ENCODE data around the gene WEE2.

The WEE2 gene

GRCh38 chr7:141671705-141672496 is 36.3 kb upstream of the WEE2 start:
- no peak overlapping the region for H3K9ac ChIP-seq (ENCODE audit: insufficient read length)
- DNase-seq (ENCODE audit: low read depth, low spot score) = no peak
- H3K4me3 ChIP-seq = no peak overlapping the region
- TF ChIP-seq FOXP2 (optimal IDR thresholded peaks at IDR 0.05; ENCODE audit: control extremely low read depth, extremely low read length, insufficient read depth) (no peak), POLR2AphosphoS5 (IDR thresholded peaks at IDR 0.05; ENCODE audit: borderline replicate concordance, low read depth, low read length) (no peak), EZH2 (IDR thresholded peaks at IDR 0.05) (no peak)
- H3K36me3 ChIP-seq (ENCODE audit: insufficient read depth, low read length) = peaks cover 11% of the 10 kb centered on the region; the same call in 1 of the 2 replicates
- no peak overlapping the region for H3K27ac ChIP-seq
- H3K9me3 ChIP-seq (ENCODE audit: low read depth, low read length) = no peaks in the 10 kb centered on the region

DNA sequence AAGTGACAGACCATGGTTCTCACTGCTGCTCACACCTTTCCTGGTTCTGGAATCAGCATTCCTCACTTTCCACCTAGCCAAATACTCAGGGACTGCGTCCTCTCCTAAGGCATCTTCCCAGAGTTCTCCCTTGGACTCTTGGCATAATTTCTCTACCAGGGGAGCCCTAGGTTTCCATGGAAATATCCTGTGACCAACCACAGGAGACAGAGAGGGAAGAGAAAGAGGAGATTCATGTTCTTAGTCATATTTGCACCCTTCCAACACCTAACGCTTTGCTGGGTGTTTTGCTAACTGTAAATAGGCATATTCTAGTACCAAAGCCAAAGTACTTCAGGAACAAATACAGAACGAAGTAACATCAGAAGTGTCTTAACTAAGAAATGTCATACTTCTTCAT is 34.8 kb upstream of the WEE2 start:
- Histone ChIP-seq H3K9me3 (ENCODE audit: low read depth, low read length) (no peaks in the 10 kb centered on the region), H3K9ac (ENCODE audit: insufficient read length) (no peak overlapping the region), H3K36me3 (ENCODE audit: insufficient read depth, low read length) (peaks cover 11% of the 10 kb centered on the region; the same call in 1 of the 2 replicates), H3K4me3 (no peak overlapping the region), H3K27ac (no peak overlapping the region)
- TF ChIP-seq FOXP2 (optimal IDR thresholded peaks at IDR 0.05; ENCODE audit: control extremely low read depth, extremely low read length, insufficient read depth) (no peak), EZH2 (IDR thresholded peaks at IDR 0.05) (no peak), POLR2AphosphoS5 (IDR thresholded peaks at IDR 0.05; ENCODE audit: borderline replicate concordance, low read depth, low read length) (no peak)
- no peak for DNase-seq (ENCODE audit: low read depth, low spot score)

- Histone ChIP-seq H3K36me3 (ENCODE audit: insufficient read depth, low read length) (peaks cover 11% of the 10 kb centered on the region; the same call in 1 of the 2 replicates), H3K9ac (ENCODE audit: insufficient read length) (no peak overlapping the region), H3K4me3 (no peak overlapping the region), H3K27ac (no peak overlapping the region), H3K9me3 (ENCODE audit: low read depth, low read length) (no peaks in the 10 kb centered on the region)
- TF ChIP-seq POLR2AphosphoS5 (IDR thresholded peaks at IDR 0.05; ENCODE audit: borderline replicate concordance, low read depth, low read length) (no peak), EZH2 (IDR thresholded peaks at IDR 0.05) (no peak), FOXP2 (optimal IDR thresholded peaks at IDR 0.05; ENCODE audit: control extremely low read depth, extremely low read length, insufficient read depth) (no peak)
- DNase-seq (ENCODE audit: low read depth, low spot score) = no peak
Observed at GRCh38 chr7:141674171-141674671, 33.9 kb upstream of the WEE2 start.

GRCh38 chr7:141674702-141675101 is 33.5 kb upstream of the WEE2 start:
- H3K9me3 ChIP-seq (ENCODE audit: low read depth, low read length) = no peaks in the 10 kb centered on the region
- H3K9ac ChIP-seq (ENCODE audit: insufficient read length) = no peak overlapping the region
- TF ChIP-seq FOXP2 (optimal IDR thresholded peaks at IDR 0.05; ENCODE audit: control extremely low read depth, extremely low read length, insufficient read depth) (no peak), EZH2 (IDR thresholded peaks at IDR 0.05) (no peak), POLR2AphosphoS5 (IDR thresholded peaks at IDR 0.05; ENCODE audit: borderline replicate concordance, low read depth, low read length) (no peak)
- peaks cover 11% of the 10 kb centered on the region; the same call in 1 of the 2 replicates for H3K36me3 ChIP-seq (ENCODE audit: insufficient read depth, low read length)
- DNase-seq (ENCODE audit: low read depth, low spot score) = no peak
- H3K27ac ChIP-seq = no peak overlapping the region
- no peak overlapping the region for H3K4me3 ChIP-seq

DNA sequence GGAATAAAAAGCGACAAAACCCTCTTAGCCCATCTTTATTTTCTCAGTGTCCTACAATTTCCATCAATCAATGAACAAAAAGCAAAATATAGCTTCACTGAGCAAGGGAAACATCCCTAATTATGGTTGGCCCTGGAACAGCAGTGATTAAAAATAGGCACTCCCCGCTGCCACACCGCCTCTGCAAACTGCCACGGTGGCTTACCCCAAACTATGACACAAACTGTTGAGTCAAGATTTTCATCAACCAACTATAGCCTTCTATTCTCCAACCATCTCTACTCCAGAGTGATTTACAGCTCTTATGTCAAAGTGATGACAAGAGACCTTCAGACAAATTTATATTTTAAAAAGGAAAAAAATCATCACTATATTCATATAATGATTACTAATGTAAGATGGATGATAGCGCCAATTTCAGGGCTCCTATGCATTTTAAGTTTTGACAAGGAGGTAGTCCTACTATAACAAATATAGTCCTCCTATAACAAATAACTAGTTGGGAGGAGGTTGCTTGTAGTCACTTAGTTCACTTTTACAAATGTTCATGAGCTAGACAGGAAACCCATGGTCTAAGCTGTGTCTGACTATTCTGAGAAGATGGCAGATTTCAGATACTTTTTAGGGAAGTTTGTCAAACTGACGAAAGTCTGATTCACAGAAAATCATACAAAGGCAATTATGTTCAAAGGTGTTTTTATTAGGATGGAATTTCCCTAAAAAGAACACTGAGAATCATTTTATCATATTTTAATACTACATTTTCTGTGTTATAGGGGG is 32.5 kb upstream of the WEE2 start:
- Histone ChIP-seq H3K9me3 (ENCODE audit: low read depth, low read length) (no peaks in the 10 kb centered on the region), H3K27ac (no peak overlapping the region), H3K9ac (ENCODE audit: insufficient read length) (no peak overlapping the region), H3K4me3 (no peak overlapping the region), H3K36me3 (ENCODE audit: insufficient read depth, low read length) (peaks cover 8% of the 10 kb centered on the region; the same call in 1 of the 2 replicates)
- DNase-seq (ENCODE audit: low read depth, low spot score) = no peak
- TF ChIP-seq POLR2AphosphoS5 (IDR thresholded peaks at IDR 0.05; ENCODE audit: borderline replicate concordance, low read depth, low read length) (no peak), FOXP2 (optimal IDR thresholded peaks at IDR 0.05; ENCODE audit: control extremely low read depth, extremely low read length, insufficient read depth) (no peak), EZH2 (IDR thresholded peaks at IDR 0.05) (no peak)

DNA sequence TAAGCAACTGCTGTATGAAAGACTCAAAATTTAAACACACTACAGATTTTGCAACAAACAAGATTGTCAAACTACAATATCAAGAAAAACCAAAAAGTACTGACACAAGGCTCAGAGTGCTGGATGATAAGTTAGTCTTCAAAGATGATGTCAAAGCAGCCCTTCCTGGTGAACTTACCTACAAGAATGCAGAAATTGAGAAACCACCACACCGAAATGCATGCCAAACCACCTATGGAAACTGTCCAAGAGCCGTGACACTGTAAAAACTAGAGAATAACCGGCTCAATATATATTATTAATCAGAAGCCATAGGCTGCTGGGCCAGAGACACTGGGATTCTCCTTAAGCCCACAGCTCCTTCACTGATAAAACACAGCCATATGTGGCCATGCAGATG is 31.5 kb upstream of the WEE2 start:
- Histone ChIP-seq H3K9me3 (ENCODE audit: low read depth, low read length) (no peaks in the 10 kb centered on the region), H3K9ac (ENCODE audit: insufficient read length) (no peak overlapping the region), H3K36me3 (ENCODE audit: insufficient read depth, low read length) (peaks cover 6% of the 10 kb centered on the region; the same call in 1 of the 2 replicates), H3K27ac (no peak overlapping the region), H3K4me3 (no peak overlapping the region)
- no peak for DNase-seq (ENCODE audit: low read depth, low spot score)
- TF ChIP-seq EZH2 (IDR thresholded peaks at IDR 0.05) (no peak), FOXP2 (optimal IDR thresholded peaks at IDR 0.05; ENCODE audit: control extremely low read depth, extremely low read length, insufficient read depth) (no peak), POLR2AphosphoS5 (IDR thresholded peaks at IDR 0.05; ENCODE audit: borderline replicate concordance, low read depth, low read length) (no peak)

- no peak overlapping the region for H3K4me3 ChIP-seq
- no peaks in the 10 kb centered on the region for H3K36me3 ChIP-seq (ENCODE audit: insufficient read depth, low read length)
- no peak overlapping the region for H3K9ac ChIP-seq (ENCODE audit: insufficient read length)
- H3K27ac ChIP-seq = no peak overlapping the region
- DNase-seq (ENCODE audit: low read depth, low spot score) = no peak
- TF ChIP-seq FOXP2 (optimal IDR thresholded peaks at IDR 0.05; ENCODE audit: control extremely low read depth, extremely low read length, insufficient read depth) (no peak), EZH2 (IDR thresholded peaks at IDR 0.05) (no peak), POLR2AphosphoS5 (IDR thresholded peaks at IDR 0.05; ENCODE audit: borderline replicate concordance, low read depth, low read length) (no peak)
- H3K9me3 ChIP-seq (ENCODE audit: low read depth, low read length) = no peaks in the 10 kb centered on the region
Observed at GRCh38 chr7:141679014-141679413, 29.1 kb upstream of the WEE2 start.

All from SK-N-MC (cell line).